ENCODE measurements around the gene ASIC2.

- TF ChIP-seq CTCF (IDR thresholded peaks at IDR 0.05; ENCODE audit: extremely low read depth in 1 of 2, insufficient read depth in 1 of 2, low read depth in 1 of 2, low read length in 2 of 2) (no peak), JUN (IDR thresholded peaks at IDR 0.05; ENCODE audit: borderline replicate concordance, insufficient read depth, insufficient read length, low read depth) (no peak), EZH2 (IDR thresholded peaks at IDR 0.05; ENCODE audit: borderline replicate concordance, low read depth, low read length, severe bottlenecking) (no peak), POLR2AphosphoS5 (IDR thresholded peaks at IDR 0.05; ENCODE audit: insufficient read depth, low read depth, low read length) (no peak), POLR2A (IDR thresholded peaks at IDR 0.05; ENCODE audit: low read depth, low read length) (no peak), MYC (IDR thresholded peaks at IDR 0.05; ENCODE audit: low read depth, low read length) (no peak)
- TF ChIP-seq, protein P1, sequence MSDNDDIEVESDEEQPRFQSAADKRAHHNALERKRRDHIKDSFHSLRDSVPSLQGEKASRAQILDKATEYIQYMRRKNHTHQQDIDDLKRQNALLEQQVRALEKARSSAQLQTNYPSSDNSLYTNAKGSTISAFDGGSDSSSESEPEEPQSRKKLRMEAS (IDR thresholded peaks at IDR 0.05; ENCODE audit: insufficient read depth, insufficient read length), result no peak
Measured at GRCh38 chr17:33322063-33322462, 29.0 kb upstream of the ASIC2 start.

Data from endothelial cell of umbilical vein (primary cell).